H1 (cell line): ENCODE results near the gene ZBTB20. TPM values are rescaled to one million over a fixed set of nuclear protein-coding genes. Genes with fewer than 3 reads are reported as not detected.
"Not testable (repeated sequence)": the region's sequence is repeated elsewhere in the genome, so short reads cannot be mapped to it uniquely, and the experiment has no call there.

ENCODE experiments used
- CTCF ChIA-PET: fragments of 300-600 bp; sonication (Branson Sonifier 250); formaldehyde crosslinking; loops from one replicate; lab custom pipeline; 2021; ENCODE audit not compliant: partially characterized antibody; lab: Charles Lee
- POLR2A ChIA-PET: fragments of 300-600 bp; sonication (Branson Sonifier 250); formaldehyde crosslinking; loops from one replicate; lab custom pipeline; 2021; ENCODE audit warnings: inconsistent platforms; ENCODE audit not compliant: partially characterized antibody; lab: Charles Lee
- DNase-seq, 2 experiments: peaks; one replicate each; pipeline versions ENCODE4 v3.0.0 to v3.0.0-alpha.2; 2010 to 2022; ENCODE audit warnings: low spot score in 2 of 2, low read depth in 1 of 2, mixed read lengths in 1 of 2
- FAIRE-seq: peaks from 2 replicates; lab custom pipeline; 2011; peaks lifted over from hg19 to GRCh38; lab: Jason Lieb, UNC
- H2AFZ ChIP-seq: 2 replicates; pipeline ENCODE4 v1.8.1; 2012; ENCODE audit warnings: low read length, inconsistent platforms
- H2AK5ac ChIP-seq: 2 replicates; pipeline ENCODE4 v1.6.1; 2013; ENCODE audit warnings: low read depth, low read length
- H2BK120ac ChIP-seq: replicated peaks from 2 replicates; pipeline ENCODE3; 2013; ENCODE audit warnings: low read depth, low read length, inconsistent platforms
- H2BK12ac ChIP-seq: 2 replicates; pipeline ENCODE4 v1.6.1; 2013; ENCODE audit warnings: low read depth, low read length
- H2BK15ac ChIP-seq: 2 replicates; pipeline ENCODE4 v1.6.1; 2013; ENCODE audit warnings: low read length
- H2BK20ac ChIP-seq: 2 replicates; pipeline ENCODE4 v1.6.1; 2013; ENCODE audit warnings: low read length
- H2BK5ac ChIP-seq: 2 replicates; pipeline ENCODE4 v1.6.1; 2013; ENCODE audit warnings: low read depth, low read length
- H3K14ac ChIP-seq: 2 replicates; pipeline ENCODE4 v1.6.1; 2013; ENCODE audit warnings: inconsistent platforms; ENCODE audit not compliant: insufficient read length
- H3K18ac ChIP-seq: 2 replicates; pipeline ENCODE4 v1.6.1; 2013; ENCODE audit warnings: low read length; ENCODE audit errors: extremely low read depth
- H3K23ac ChIP-seq: 2 replicates; pipeline ENCODE4 v1.6.1; 2013; ENCODE audit warnings: inconsistent platforms; ENCODE audit not compliant: insufficient read length
- H3K23me2 ChIP-seq: 2 replicates; pipeline ENCODE4 v1.6.1; 2013; ENCODE audit warnings: low read depth, low read length
- H3K27ac ChIP-seq: 2 replicates; pipeline ENCODE4 v1.6.1; 2011; ENCODE audit warnings: low read depth, low read length, inconsistent platforms
- H3K27me3 ChIP-seq, 4 experiments: replicated peaks in 1 of 4; 1 replicate in 1 of 4; 2 replicates in 3 of 4; pipeline versions ENCODE4 v1.6.1 to v1.8.1; 2011 to 2013; ENCODE audit warnings: low read length in 3 of 4, mild to moderate bottlenecking in 3 of 4, inconsistent platforms in 2 of 4, mixed read lengths in 2 of 4, moderate library complexity in 1 of 4; ENCODE audit not compliant: control insufficient read depth in 3 of 4, insufficient read depth in 3 of 4; ENCODE audit errors: extremely low read depth in 1 of 4
- H3K36me3 ChIP-seq, 4 experiments: 2 replicates each; pipeline versions ENCODE4 v1.6.1 to v1.8.1; 2011 to 2013; ENCODE audit warnings: mild to moderate bottlenecking in 4 of 4, low read length in 3 of 4, moderate library complexity in 2 of 4, control low read depth in 1 of 4, inconsistent platforms in 1 of 4; ENCODE audit not compliant: insufficient read depth in 4 of 4, control insufficient read depth in 2 of 4
- H3K4ac ChIP-seq: replicated peaks from 2 replicates; pipeline ENCODE3; 2013; ENCODE audit warnings: low read length, low read depth, mixed read lengths, inconsistent platforms; ENCODE audit not compliant: insufficient read length
- H3K4me1 ChIP-seq, 4 experiments: replicated peaks in 1 of 4; 1 replicate in 1 of 4; 2 replicates in 3 of 4; pipeline versions ENCODE4 v1.6.1 to v1.8.1; 2011 to 2013; ENCODE audit warnings: low read length in 3 of 4, inconsistent platforms in 2 of 4, mixed read lengths in 1 of 4; ENCODE audit not compliant: insufficient read depth in 4 of 4, control insufficient read depth in 3 of 4
- H3K4me2 ChIP-seq, 2 experiments: 2 replicates each; pipeline versions ENCODE4 v1.6.1 to v1.8.1; 2011 to 2013; ENCODE audit warnings: low read depth in 2 of 2, low read length in 2 of 2, control low read depth in 1 of 2, inconsistent platforms in 1 of 2, mild to moderate bottlenecking in 1 of 2; ENCODE audit not compliant: insufficient read depth in 1 of 2
- H3K4me3 ChIP-seq, 4 experiments: fragments of 200-600, 300-600 bp in 1 of 4; sonication (generic), shearing (Covaris generic), sonication (Bioruptor Twin) in 1 of 4; 2 replicates each; pipeline versions ENCODE4 v1.5.1 to v1.8.1; 2011 to 2016; ENCODE audit warnings: low read length in 4 of 4, low read depth in 3 of 4, control low read depth in 2 of 4, inconsistent platforms in 2 of 4, mild to moderate bottlenecking in 2 of 4, mixed read lengths in 1 of 4, moderate library complexity in 1 of 4; ENCODE audit not compliant: insufficient read depth in 2 of 4; ENCODE audit errors: extremely low read depth in 1 of 4
- H3K56ac ChIP-seq: replicated peaks from 2 replicates; pipeline ENCODE3; 2013; ENCODE audit warnings: low read depth, mild to moderate bottlenecking, mixed read lengths, low read length, inconsistent platforms; ENCODE audit not compliant: insufficient read length
- H3K79me1 ChIP-seq: 2 replicates; pipeline ENCODE4 v1.6.1; 2013; ENCODE audit warnings: low read depth, low read length, control low read depth
- H3K79me2 ChIP-seq, 2 experiments: 2 replicates each; pipeline versions ENCODE4 v1.6.1 to v1.8.1; 2012 to 2013; ENCODE audit warnings: low read length in 2 of 2, mild to moderate bottlenecking in 2 of 2, inconsistent platforms in 1 of 2; ENCODE audit not compliant: insufficient read depth in 2 of 2, control insufficient read depth in 1 of 2
- H3K9ac ChIP-seq, 4 experiments: replicated peaks in 1 of 4; 1 replicate in 1 of 4; 2 replicates in 3 of 4; pipeline versions ENCODE4 v1.6.1 to v1.8.1; 2011 to 2013; ENCODE audit warnings: low read depth in 3 of 4, low read length in 3 of 4, control low read depth in 2 of 4, mild to moderate bottlenecking in 2 of 4, moderate library complexity in 2 of 4, inconsistent platforms in 1 of 4; ENCODE audit errors: extremely low read depth in 1 of 4
- H3K9me3 ChIP-seq, 2 experiments: 2 replicates each; pipeline versions ENCODE4 v1.6.1 to v1.8.1; 2012 to 2013; ENCODE audit warnings: mild to moderate bottlenecking in 2 of 2, moderate library complexity in 2 of 2, control low read depth in 1 of 2, inconsistent platforms in 1 of 2, low read depth in 1 of 2, low read length in 1 of 2, mixed read lengths in 1 of 2; ENCODE audit not compliant: insufficient read depth in 2 of 2
- H4K20me1 ChIP-seq, 2 experiments: replicated peaks in 1 of 2; 2 replicates each; pipeline versions ENCODE3 to v1.8.1; 2011 to 2013; ENCODE audit warnings: inconsistent platforms in 2 of 2, low read length in 2 of 2, mild to moderate bottlenecking in 1 of 2; ENCODE audit not compliant: insufficient read depth in 2 of 2, control insufficient read depth in 1 of 2
- H4K5ac ChIP-seq: 2 replicates; pipeline ENCODE4 v1.6.1; 2013; ENCODE audit warnings: low read length, low read depth, mixed read lengths, inconsistent platforms; ENCODE audit not compliant: insufficient read length
- H4K8ac ChIP-seq: 2 replicates; pipeline ENCODE4 v1.8.0; 2013; ENCODE audit warnings: mild to moderate bottlenecking, moderate library complexity, low read length, inconsistent platforms; ENCODE audit not compliant: insufficient read depth; ENCODE audit errors: extremely low read depth
- H4K91ac ChIP-seq: replicated peaks from 2 replicates; pipeline ENCODE3; 2013; ENCODE audit warnings: low read length, mixed read lengths, inconsistent platforms; ENCODE audit not compliant: insufficient read length
- WGBS, 2 experiments: shearing (Covaris generic) in 1 of 2; methylation state at CpG; one replicate each; pipeline versions ENCODE4 v1.1.6 to v1.1.7; 2013 to 2015; ENCODE audit warnings: low lambda C conversion rate in 2 of 2, mixed read lengths in 2 of 2, inconsistent platforms in 1 of 2, low coverage in 1 of 2, missing lambda C conversion rate in 1 of 2; ENCODE audit not compliant: insufficient replicate concordance in 2 of 2, insufficient coverage in 1 of 2, insufficient read length in 1 of 2; ENCODE audit errors: extremely low coverage in 1 of 2, missing lambda C conversion rate in 1 of 2; 5-methylcytosine and 5-hydroxymethylcytosine counted together
- polyA plus RNA-seq, 7 experiments: library from polyadenylated mRNA; depleted of rRNA in 3 of 7; stranded (reverse) in 5 of 7; unstranded in 2 of 7; fragments of >200 nt in 5 of 7; fragments of 200-250 nt in 2 of 7; gene quantifications; 1 replicate in 5 of 7; 2 replicates in 1 of 7; 4 replicates in 1 of 7; pipeline versions ENCODE4 v1.2.1 to v1.2.3, GENCODE V29; 2011 to 2013; ENCODE audit warnings: missing spikeins in 2 of 7, mixed read lengths in 2 of 7
- total RNA-seq: library from RNA; stranded (reverse); fragmentation: NEBNext Ultra II Directional; extraction: Animal tissue kit (Norgen Biotek cat#: 25700); gene quantifications from 2 replicates; pipeline ENCODE4 v1.2.1, GENCODE V29; 2021

ZBTB20 gene
- total and polyA plus RNA-seq, 2 of the 8 experiments (the other 6 are each of a cell fraction or from before 2014, with no cell fraction given), result 0.35 to 1.3 TPM

DNA sequence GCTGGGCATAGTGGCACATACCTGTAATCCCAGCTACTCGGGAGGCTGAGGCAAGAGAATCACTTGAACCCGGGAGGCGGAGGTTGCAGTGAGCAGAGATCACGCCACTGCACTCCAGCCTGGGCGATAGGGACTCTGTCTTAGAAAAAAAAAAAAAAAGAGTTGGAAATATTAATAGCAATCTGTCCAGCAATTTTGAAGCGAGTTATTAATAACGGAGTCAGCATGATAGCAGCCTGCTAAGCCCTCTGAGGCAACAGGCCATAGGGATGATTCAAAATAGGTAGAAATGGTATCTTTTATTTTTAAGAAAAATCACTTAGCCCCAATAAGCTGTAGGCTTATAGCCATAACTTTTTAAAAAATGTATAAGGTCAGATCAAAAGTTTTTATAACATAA lies 37.0 kb downstream of the ZBTB20 start:
- FAIRE-seq, H4K91ac ChIP-seq, H3K27ac ChIP-seq, H2AK5ac ChIP-seq, H2BK5ac ChIP-seq, H3K56ac ChIP-seq, H3K27me3 ChIP-seq, H3K18ac ChIP-seq, H3K4me1 ChIP-seq, H3K79me2 ChIP-seq, H3K79me1 ChIP-seq, H2BK20ac ChIP-seq, H3K14ac ChIP-seq, H4K20me1 ChIP-seq, H3K4ac ChIP-seq, POLR2A ChIA-PET, H3K9ac ChIP-seq, DNase-seq, H3K23me2 ChIP-seq, H3K36me3 ChIP-seq, H2AFZ ChIP-seq, H3K23ac ChIP-seq, H3K4me3 ChIP-seq, H3K9me3 ChIP-seq, H2BK15ac ChIP-seq, H4K5ac ChIP-seq, H2BK12ac ChIP-seq, H2BK120ac ChIP-seq, H3K4me2 ChIP-seq, H4K8ac ChIP-seq: not testable (repeated sequence)
- 86% methylated on average over 7 of the region's 7 CpGs; no CpG with 5 or more reads in 1 of the 2 experiments for WGBS, 2 experiments
- CTCF ChIA-PET, result interaction anchor here (0.6 kb wide), 2 partner anchors 18 to 583 kb away, joined by 3 to 5 read pairs; no protein-coding TSS in a partner anchor
